ENCODE measurements around the gene PNPT1.
"Not testable (repeated sequence)": the region's sequence is repeated elsewhere in the genome, so short reads cannot be mapped to it uniquely, and the experiment has no call there.

Gene PNPT1

DNA sequence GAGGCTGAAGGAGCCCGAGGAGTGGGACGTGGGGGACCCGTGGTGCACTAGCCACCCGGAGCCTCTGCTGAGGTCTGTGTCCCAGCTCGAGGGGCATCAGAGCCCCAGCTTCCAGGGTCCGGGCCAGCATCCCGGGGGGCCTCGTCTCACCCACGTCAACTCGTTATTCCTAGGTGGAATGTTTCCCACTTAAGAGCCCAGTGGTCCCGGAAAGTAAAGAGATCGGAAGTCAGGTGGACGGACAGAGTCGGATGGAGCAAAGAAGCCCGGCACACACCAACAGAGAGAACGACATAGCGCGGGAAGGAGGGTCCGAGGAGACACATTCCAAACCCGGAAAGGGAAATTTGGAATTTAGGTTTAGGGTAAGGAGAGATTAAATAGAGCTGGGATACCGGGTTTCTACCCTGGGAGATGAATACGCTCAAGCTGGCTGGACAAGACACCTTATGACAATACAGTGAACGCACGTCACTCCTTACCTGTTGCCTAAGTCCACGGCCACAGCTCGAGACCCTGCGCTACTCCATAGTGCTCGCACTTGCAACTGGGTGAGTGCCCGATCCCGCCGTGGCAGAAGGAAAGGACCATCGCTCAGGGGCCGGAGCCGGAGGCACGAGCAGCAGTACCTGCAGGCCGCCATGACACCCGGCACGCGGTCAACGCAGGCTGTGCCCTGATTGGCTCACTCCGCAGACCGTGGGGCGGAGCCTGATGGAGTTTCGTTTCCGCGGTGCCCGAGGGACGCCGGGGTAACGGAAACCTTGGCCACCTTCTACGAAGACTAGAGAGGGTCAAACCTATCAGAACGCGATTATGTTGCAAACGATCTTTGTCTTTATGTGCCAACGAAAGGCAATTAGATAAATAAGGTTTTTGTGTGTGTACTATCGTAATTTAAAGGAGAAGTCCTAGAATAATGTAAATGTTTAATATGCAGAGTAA, at the start of gene PNPT1:
Gene PNPT1 (minus strand): TSS at position 664 of the 945 bp plus-strand sequence. CDS start 21 bp downstream, at position 643.
- peak; percentile 95 for DNase-seq

- no peak for DNase-seq
Measured at GRCh38 chr2:55742996-55743395, 49.4 kb upstream of the PNPT1 start.

GRCh38 chr2:55736019-55736536, 42.4 kb upstream of the PNPT1 start:
- DNase-seq: not testable (repeated sequence)

DNA sequence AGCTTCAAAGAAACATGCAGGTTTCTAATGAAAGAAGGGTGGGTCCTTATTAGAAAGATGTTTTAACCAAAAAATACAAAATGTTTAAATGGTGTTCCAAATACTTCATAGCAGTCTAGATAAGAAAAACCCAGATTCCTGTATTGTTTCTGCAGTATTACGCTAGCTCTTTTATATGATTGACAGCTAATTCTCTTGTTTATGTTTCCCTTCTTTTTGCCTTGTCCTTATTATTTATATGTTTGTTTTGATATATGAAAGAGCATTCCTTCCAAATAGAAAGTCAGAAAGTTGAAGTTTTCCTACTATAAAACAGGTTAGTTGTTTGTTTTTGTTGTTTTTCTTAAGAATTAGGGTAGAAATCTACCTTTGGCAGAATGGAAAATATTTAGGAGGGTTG, 41.1 kb upstream of the PNPT1 start:
- no peak for DNase-seq

- no peak for DNase-seq
Measured at GRCh38 chr2:55733335-55733734, 39.7 kb upstream of the PNPT1 start.

GRCh38 chr2:55732854-55733253, 39.2 kb upstream of the PNPT1 start:
- no peak for DNase-seq

GRCh38 chr2:55729136-55729685, 35.6 kb upstream of the PNPT1 start:
- DNase-seq: no peak

GRCh38 chr2:55721596-55722215, 28.1 kb upstream of the PNPT1 start:
- no peak for DNase-seq

GRCh38 chr2:55720417-55720816, 26.8 kb upstream of the PNPT1 start:
- no peak for DNase-seq

GRCh38 chr2:55719852-55720251, 26.2 kb upstream of the PNPT1 start:
- no peak for DNase-seq

GRCh38 chr2:55718165-55719008, 24.7 kb upstream of the PNPT1 start:
- DNase-seq: peak; percentile 54

- no peak for DNase-seq
Measured at GRCh38 chr2:55715626-55716025, 22.0 kb upstream of the PNPT1 start.

- not testable (repeated sequence) for DNase-seq
Measured at GRCh38 chr2:55715178-55715577, 21.5 kb upstream of the PNPT1 start.

DNA sequence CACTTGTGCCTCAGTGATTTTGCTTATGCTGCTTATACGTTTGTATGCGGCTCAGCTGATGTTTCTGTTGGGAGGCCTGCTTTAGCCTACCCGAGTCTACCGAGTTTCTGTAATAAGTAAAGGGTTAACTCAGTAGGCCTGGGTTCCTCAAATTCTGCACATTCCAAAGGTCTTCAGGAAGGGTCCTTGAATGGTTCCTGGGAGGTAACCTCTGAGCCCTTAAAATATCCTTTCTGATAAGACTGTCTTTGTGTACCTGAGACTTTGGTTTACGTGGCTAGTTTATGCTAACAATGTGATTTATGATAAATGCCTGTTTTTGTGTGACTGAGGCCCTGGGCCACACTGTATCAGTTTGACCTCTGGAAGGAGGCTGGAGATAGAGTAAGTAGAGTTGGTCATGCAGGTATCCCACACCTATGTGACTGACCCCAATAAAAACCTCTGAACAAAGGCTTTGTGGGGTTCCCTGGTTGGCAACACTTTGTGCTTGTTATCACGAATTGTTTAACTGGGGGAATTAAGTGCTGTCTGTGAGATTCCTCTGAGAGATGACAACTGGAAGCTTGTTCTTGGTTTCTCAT, 18.9 kb upstream of the PNPT1 start:
- no peak for DNase-seq

DNA sequence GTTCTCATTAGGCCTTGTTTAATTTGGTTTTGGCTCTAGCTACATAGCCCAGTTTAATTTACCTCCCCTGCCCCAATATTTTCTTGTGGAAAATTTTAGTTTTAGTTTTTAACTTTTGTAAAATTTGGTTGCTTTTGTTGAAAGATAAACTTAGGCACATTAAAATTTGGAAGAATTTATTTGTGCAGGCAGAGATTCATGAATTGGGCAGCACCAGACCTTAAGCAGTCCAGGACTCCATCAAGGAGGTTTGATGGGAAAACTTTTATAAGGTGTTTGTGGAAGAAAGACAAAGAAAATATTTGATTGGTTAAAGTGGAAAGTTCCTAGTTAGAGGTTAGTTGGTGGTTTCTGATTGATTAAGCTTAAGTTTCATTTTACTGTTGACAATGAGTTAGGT, 16.4 kb upstream of the PNPT1 start:
- no peak for DNase-seq

DNA sequence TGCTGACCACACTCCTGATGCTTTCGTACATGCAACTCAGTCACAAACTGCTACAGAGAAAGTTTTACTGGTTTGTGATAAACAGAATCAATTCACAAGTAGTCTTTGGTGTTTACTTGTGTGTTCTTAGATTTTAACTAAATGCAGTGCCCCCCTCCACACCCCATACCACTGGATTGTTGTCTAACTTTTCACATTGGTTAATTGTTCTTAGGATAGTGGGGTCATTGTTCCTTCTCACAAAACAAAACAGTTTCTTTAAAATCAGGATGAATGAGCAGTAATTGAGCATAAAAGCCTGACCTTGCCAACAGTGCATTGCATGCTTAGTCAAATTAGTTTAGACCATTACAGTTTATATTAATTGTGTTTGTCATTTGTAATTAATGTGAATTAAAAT, 14.1 kb upstream of the PNPT1 start:
- DNase-seq: no peak

DNA sequence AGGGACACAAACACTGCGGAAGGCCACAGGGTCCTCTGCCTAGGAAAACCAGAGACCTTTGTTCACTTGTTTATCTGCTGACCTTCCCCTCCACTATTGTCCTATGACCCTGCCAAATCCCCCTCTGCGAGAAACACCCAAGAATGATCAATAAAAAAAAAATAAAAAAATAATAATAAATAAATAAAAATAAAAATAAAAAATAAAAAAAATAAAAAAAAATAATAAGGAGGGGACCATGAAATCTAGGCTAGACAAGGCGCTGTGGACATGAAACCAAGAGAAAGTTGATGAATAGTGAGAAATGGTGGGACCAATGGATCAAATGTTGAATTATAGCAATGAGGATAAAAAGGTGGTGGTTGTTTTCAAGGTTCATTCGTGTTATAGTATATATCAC, 12.6 kb upstream of the PNPT1 start:
- not testable (repeated sequence) for DNase-seq

- DNase-seq: no peak
Measured at GRCh38 chr2:55705027-55705653, 11.5 kb upstream of the PNPT1 start.

- no peak for DNase-seq
Measured at GRCh38 chr2:55703350-55703749, 9.7 kb upstream of the PNPT1 start.

- not testable (repeated sequence) for DNase-seq
Measured at GRCh38 chr2:55692740-55693139, 904 bp downstream of the PNPT1 start.

- no peak for DNase-seq
Measured at GRCh38 chr2:55672630-55673029, 21.0 kb downstream of the PNPT1 start.

- no peak for DNase-seq
Measured at GRCh38 chr2:55668956-55669355, 24.7 kb downstream of the PNPT1 start.
